ENCODE data around the gene PGF.

Gene PGF

DNA sequence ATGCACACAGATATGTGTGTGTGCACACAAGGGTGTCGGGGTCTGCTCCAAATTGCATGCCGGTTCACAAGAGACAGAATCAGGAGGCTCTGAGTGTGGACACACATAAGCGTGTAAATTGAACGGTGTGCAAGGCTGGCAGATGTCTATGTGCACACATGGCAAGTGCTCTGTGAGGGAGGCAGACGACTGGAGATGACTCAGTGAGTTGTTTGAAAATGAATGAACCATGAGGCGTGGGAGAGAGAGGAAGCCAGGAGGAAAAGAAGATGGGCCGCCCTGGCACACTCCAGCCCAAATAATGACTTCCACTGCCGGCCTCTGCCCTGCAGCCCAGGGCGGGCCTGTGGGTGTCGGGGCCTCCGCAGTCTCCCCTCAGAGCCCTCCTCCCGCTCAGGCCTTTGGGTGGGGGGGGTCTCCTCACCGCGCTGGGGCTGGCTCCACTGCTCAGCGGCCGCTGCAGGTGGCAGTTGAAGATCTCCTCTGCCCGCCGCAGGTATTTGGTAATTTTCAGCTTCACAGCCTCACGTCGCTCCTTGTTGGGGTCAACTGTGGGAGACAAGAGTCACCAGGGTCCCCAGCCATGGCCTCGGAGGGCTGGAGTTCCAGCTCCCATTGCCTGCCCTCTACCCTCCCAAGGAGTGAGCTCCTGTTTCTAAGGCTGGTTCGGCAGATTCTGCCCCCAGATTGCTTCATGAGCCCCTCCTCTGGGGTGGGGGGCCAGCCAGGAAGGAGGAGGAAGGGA lies 35.8 kb downstream of the PGF start:
- no peak for DNase-seq (ENCODE audit: low read depth, low spot score)

DNA sequence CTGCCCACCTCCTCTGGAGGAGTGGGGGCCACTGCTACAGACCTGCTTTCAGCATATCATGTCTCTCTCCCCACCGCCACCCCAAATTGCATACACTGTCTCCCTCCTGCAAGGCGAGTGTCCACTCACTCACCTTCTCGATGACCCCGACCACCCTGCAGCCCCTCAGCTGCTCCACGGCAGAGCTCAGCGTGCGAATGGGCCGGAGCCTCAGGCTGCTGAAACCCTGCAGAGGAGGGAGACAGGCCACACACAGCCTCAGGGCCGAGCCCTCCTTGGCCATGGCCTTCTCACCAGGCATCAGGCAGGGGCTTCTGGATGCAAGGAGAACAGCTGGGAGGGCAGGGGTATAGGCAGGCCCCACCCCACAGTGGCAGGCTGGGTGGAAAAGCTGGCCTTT lies 37.0 kb downstream of the PGF start:
- no peak for DNase-seq (ENCODE audit: low read depth, low spot score)

DNA sequence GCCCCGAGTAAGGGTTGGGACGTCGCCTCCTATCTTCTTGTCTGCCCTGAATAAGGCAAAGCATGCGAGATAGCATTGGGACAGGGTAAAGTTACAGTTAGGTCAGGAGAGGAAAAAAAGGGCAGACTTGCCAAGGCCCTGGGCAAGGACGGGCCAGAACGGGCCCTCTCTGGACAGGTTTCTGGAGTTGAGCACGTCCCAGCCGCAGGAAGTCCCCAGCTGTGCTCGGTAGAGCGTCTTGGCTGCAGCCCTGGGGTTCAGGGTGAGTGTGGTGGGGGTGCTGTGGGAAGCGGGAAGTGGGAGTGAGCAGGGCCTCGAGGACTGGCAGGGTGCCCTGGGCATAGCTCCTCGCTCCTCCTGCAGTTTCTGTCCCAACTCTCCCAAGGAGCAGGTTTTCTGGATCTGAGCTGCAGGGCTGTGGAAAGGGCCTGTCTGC lies 37.7 kb downstream of the PGF start:
- no peak for DNase-seq (ENCODE audit: low read depth, low spot score)

DNA sequence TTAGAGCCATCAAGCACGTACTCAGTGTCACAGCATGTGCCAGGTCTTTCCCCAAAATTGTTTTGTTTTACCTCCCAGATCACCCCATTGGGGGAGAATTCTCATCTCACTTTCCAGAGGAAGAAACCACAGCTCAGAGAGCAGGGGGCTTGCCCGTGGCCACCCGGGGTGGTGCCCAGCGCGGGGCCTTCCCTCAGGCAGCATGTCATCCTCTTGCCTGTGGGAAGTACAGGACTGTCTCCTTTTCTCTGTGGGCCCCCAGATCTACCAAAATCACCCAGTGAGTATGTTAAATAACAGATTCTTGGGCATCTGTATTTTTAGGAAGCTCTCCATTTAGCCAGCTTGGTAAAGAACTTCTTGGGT lies 38.2 kb downstream of the PGF start:
- DNase-seq (ENCODE audit: low read depth, low spot score) = no peak

DNA sequence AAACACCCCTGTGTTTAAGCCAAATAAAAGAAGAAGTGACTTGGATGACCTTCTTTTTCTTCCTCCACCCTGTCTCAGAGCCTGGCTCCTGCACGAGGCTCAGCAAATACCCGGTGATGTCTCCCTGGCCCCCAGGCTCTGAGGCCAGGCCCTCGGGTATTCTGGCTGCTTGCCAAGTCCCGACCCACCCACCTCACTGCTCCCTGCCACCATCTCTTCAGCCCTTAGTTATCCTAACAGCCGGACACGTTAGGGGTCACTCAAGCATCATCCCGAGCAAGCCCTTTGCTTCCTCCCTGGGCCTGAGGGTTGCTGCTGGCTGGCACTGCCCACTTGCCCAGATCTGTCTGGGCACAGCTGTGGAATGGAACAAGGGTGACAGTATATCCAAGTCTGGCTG lies 39.6 kb downstream of the PGF start:
- DNase-seq (ENCODE audit: low read depth, low spot score) = no peak

DNA sequence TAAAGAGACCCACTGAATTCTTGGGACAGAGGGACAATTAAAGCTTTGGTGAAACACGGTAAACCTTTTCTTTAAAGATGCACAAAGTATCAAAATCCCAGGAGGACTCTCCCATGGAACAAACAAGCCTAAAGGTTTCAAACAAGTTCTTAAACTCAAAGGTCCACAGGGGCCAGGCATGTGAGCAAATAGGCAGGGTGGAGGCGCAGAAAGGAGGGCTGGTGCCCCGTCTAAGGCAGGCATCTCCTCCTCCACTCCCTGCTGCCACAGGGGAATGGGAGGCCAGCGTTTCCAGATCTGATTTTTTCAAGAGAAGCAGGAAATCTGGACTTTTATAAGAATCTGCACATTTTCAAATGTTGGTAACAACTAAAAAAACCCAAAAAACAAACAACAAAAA lies 40.0 kb downstream of the PGF start:
- DNase-seq (ENCODE audit: low read depth, low spot score) = no peak

DNA sequence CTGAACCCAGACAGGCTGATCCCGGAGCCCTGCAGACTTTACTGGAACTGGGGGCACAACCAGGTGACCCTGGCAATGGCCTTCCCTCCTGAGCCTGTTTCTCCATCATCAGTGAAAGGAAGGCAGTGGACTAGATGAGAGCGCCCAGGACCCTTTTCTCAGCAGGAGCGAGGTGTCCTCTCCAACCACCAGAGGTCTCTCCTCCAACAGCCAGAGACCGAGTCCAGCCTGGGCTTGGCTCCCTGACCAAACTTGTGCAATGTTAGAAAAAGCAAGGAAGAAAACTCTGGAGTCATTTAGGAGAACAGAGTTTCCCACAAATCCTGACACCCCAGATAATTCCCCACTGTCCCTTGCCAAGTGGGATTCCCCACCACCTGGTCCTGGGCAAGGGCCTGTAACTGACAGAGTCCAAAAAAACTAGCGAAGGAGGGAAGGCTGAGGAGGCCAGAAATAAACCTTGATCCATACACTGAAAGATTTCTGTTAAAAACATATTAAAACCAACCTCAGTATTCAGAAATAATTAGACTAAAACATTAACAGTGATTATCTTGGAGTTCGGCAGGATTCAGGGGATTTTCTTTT lies 41.3 kb downstream of the PGF start:
- no peak for DNase-seq (ENCODE audit: low read depth, low spot score)

DNA sequence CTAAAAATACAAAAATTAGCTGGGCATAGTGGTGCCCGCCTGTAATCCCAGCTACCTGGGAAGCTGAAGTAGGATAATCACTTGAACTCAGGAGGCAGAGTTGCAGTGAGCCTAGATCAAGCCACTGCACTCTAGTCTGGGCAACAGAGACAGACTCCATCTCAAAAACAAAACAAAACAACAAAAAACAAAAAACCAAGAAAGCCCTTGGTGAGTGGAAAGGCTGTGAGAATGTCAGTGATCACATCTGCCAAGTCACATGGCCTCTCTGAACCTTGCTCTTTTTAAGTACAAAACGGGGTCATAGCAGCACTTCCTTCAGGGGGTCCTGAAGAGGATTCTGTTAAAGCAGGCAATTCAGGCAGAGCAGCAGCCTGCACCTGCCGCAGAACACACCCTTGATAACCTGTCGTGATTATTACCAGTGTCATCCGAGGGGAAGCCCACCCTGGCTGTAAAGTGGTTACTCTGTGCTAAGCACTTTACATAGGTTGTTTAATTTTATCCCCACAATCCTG lies 41.9 kb downstream of the PGF start:
- DNase-seq (ENCODE audit: low read depth, low spot score) = no peak

DNA sequence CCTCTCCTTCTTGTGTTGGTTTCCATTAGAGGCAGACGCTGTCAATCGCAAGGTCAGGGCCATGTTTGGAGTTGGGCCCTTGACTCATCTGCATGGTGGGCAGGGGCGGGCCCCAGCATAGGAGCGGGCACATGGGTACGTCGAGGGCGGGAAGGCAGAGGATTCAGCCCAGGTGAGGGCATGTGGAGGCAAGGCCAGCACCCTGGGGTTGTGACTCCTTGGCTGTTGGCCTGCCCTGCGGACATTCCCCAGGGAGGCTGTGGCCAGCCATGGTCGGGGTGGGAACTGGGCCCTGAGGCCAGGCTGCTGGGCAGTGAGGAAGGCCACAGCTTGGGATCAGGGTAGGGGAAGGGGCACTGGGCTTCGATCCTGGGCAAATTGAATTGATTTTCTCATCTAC lies 42.6 kb downstream of the PGF start:
- DNase-seq (ENCODE audit: low read depth, low spot score) = no peak

DNA sequence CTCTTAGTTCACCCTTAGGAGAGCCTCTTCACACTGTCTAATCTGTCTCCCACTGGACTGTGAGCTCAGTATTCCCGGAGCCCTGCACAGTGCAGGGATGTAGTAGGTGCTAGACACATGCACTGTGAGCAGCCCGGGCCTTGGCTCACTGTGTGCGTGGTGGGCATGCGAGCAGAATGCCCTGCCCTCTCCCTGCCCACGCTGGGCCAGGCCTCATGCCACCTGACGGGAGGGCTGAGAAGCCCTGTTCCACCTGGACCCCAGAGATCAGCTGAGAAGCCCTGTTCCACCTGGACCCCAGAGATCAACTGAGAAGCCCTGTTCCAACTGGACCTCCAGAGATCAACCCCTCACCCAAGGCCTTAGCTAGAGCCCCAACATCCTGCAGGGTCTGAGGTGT lies 43.3 kb downstream of the PGF start:
- no peak for DNase-seq (ENCODE audit: low read depth, low spot score)

DNA sequence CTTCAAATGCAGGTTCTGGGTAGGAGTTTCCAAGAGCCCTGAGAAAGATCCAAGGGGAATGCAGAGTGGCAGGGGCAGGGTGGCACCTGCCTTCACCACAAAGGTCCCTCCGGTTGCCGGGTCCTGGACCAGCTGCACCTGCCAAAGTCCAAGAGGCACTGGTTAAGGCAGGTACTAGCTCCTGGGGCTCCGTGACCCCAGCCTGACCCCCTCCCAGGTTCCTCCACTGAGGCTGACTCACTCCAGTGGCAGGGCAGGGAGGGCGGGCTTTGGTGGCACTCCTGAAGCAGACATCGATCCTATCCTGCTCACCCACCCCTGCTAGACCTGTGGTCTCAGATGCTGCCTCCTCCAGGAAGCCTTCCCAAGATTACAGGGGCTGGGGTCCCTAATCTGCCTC lies 43.7 kb downstream of the PGF start:
- no peak for DNase-seq (ENCODE audit: low read depth, low spot score)

DNA sequence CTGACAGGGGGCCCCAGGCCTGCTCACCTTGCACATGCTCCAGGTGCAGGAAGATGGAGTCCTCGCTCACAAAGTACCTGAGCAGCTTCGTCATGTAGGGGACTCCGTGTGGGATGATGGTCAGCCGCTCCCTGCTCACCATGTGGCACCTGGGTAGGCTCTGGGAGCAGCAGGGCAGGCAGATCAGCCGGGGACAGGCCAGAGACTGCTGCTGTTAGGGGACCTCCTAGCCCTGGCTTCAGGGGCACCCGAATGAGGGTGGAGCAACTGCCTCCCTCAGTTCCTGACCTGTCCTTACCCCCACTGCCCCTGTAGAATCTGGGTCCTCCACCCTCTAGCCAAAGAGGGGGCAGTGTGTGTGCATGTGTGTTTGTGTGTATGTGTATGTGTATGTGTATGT lies 44.2 kb downstream of the PGF start:
- DNase-seq (ENCODE audit: low read depth, low spot score) = no peak

DNA sequence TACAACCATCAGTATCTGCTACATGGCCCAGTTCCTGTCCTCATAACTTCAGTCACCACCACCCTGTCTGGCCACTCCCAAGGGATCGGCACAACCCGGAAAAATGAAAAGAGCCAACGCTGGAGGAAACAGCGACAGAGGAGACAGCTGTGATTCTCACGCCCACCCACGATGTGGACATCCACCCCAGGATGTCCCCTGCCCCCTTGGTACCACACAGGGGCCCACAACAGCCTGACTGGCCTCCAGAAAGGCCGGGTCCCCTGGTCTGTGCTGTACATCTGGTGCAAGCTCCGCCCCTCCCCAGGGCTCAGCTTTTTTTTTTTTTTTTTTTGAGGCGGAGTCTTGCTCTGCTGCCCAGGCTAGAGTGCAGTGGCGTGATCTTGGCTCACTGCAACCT lies 44.8 kb downstream of the PGF start:
- no peak for DNase-seq (ENCODE audit: low read depth, low spot score)

DNA sequence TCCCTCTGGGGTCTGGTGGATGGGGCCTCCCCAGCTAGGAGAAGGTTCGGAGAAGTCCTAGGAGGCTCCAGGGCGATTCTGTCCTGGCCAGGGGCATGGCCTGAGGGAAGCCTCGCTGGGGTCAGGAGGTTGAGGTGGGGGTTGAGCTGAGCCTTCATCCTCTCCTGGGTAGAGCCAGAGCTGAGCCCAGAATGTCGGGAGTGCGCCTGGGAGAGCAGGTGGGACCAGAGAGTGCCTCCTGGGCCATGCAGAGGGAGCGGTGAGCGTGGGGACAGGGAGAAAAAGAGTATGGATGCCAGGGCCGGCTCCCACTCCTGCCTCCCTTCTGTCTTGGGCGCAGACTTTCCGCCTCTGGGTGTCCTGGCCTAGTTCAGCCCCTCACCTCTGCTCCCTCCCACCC lies 45.5 kb downstream of the PGF start:
- no peak for DNase-seq (ENCODE audit: low read depth, low spot score)

DNA sequence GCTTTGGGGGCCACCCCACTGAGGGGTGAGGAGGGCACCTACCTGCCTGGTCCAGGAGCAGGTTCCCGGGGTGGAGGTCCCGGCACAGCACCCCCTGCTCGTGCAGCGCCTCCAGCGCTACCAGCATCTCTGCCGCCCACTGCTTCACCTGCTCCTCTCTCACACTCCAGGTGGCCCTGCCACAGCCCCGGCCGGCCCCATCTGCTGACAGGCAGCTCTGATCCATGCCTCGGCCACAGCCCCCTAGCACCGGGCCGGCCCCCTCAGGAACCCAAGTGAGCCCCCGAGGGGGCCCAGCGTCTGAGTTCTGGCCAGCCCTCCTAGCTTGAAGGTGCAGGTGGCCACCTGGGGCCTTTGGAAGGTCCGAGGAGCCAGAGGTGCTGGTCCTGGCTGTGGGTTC lies 45.9 kb downstream of the PGF start:
- DNase-seq (ENCODE audit: low read depth, low spot score) = no peak

DNA sequence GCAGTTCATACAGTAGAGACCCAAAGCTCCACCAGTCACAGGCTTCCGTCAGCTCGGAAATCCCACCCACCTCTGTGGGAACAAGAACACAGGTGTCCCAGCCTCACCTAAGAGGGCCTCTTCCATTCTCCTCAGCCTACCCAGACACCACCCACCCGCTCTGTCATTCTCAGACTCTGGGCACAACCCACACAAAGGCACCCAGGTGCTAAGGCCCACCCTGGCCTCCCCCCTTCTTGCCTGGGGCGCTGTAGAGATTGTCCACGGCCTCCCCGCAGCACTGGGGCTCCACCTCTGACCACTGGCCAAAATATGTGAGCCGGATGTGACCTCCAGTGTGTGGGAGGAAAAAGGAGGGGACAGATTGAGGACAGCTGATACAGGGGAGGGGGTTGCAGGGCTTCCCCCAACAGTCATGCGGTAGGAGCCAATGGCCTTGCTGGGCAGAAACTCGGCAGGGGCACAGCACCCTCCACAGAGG lies 46.5 kb downstream of the PGF start:
- no peak for DNase-seq (ENCODE audit: low read depth, low spot score)

DNA sequence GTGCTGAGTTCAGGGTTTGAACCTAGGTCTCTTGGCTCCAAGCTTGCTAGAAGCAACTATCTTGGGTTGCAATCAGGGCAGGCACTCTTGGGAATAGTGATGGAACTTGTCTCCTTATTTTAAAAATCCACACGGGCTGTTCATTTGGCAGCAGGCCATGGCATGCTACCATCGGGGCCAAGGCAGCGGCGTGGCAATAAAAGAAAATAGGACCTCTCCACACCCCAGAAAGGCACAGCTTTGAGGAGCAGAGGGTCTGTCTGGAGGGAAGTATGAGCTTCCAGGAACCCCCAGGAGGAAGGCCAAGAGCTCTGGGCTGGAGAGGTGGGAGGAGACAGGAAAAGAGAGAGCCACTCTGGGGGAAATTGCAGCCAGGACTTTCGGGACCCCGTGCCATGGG lies 47.7 kb downstream of the PGF start:
- no peak for DNase-seq (ENCODE audit: low read depth, low spot score)

DNA sequence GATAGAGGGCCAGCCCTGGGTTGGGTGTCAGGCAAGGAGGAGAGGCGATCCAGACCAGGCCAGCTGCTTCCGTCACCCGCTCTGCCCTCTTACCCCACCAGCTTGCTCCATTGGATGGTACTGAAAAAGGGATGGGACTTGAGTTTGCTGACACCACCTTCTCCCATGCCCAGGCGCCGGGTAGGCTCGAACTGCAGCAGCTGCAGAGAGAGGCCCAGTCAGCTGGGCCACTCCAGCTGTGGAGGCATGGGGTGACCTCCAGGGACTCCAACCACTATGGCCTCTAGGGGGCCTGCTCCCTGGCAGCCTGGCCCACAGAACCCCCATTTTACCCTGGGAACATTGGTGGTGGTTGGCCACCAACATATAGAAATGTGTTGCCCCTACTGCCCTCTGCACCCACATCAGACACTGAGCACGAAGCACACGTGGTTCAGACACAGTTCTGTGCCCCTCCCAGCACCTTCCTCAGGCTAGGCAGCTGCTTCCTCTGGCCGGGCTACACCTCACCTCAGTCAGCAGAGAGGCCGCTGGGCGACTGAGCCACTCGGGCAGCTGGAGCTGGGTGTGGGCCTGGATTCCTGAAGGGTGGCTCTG lies 48.4 kb downstream of the PGF start:
- no peak for DNase-seq (ENCODE audit: low read depth, low spot score)

DNA sequence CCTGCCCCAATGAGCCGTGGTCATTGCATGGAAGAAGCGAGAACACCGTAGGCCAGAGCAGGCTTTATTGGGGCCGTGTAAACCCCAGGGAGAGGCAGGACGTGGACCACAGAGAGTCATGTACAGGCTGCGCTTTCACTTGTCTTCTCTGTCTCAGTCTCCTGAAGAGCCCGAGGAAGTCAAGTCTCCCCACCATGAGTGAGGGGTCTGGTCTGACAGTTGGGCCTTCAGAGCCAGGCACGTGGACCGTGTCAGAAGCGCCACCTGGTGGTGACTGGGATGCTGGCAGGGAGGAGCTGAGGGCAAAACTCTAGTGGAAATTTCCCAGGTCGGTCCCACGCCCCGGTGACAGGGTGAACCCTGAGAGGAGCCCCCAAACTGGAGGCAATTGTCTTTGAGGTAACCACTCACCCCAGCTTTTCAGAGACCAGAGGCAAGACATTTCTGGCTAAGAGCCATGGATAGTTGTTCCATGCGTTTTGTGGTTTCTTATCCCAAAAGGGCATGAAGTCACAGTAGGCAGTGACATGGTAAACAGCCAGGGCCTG lies 49.7 kb downstream of the PGF start:
- no peak for DNase-seq (ENCODE audit: low read depth, low spot score)

DNA sequence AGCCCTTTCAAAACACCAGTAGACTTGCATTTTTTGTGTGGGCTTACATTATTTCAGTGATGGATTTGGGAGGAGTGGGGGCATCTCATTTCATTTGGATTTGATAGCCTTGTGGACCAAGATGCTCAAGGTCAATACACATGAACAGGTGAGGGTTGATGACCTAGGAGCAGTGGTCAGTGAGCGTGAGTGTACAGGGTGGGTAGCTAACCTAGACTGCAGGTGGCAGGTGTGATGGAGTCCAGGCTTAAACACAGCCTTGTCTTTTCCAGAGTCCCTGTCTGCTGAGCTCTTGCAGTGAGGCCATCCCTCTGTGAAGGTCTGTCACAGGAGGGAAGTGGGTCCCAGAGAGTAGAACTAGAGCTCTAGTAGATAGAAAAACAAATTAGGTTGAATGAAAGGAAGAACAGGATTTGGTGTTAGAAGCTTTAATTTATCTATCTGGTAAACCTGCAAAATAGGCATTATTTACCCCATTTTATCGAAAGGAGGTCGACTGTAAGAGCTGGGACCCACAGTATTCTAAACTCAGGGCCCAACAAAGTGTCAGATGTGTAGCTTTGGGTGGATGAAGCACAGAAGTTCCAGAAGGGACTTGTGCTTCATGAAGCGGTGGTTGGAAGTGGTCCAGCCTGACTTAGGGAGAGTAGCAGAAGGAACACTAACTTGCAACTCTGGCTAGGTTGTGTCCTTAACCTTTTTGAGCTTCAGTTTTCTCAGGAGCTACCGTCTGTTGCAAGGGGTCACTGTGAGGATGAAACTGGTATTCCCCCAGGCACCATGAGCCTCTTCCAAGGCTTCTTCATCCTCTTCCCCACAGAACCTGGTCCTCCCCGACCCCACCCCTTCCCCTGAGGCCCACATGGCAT lies 50.5 kb downstream of the PGF start:
- DNase-seq (ENCODE audit: low read depth, low spot score) = no peak

DNA sequence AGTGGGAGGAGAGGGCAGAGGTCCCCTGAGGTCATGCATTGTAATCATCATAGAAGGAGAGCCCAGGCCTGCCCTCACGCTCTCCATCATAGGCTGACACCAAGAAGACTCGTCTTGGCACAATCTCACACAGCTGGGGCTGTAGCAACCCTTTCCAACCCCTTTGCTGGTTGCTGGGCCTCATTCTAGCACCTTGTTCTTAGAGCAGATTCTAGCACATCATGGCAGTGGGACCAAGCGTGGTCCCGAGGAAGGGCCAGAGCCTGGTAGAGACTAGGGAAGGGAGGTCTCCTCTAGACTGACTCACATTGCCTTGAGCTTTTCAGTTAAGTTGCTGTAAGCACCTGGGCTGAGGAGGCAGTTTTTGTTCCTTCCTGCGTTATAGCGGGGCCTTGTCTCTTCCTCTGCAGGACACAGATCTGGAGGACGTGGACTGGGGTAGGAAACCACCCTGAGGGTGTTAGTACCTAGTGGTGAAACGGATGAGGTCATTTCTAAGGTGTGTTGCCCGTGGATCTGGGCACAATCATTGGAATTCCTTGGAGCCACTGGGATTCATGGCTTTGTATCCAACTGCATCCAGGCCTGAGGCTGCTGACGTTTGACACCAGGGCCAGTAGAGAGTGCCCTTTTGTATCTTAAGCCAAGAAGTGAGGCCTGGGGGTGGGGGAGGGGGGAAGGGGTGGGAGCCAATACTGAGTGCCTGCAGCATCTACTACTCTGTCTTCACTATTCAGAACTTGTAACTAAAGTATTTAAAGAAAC lies 52.3 kb downstream of the PGF start:
- no peak for DNase-seq (ENCODE audit: low read depth, low spot score)

Data from brain pericyte (primary cell).